Immature natural killer cell (primary cell): ENCODE measurements around the gene SUCLG2. TPM values are rescaled to one million over a fixed set of nuclear protein-coding genes. Genes with fewer than 3 reads are reported as not detected.

ENCODE experiments used
- DNase-seq, 3 donors: peaks; one replicate each; pipeline ENCODE4 v3.0.0; 2022; ENCODE audit warnings: mixed read lengths in 1 of 3
- H3K27ac Mint-ChIP-seq, 6 donors: one replicate each; pipeline ENCODE4 v1.8.0; 2020; ENCODE audit warnings: mixed read lengths in 6 of 6, mild to moderate bottlenecking in 5 of 6, inconsistent platforms in 4 of 6, moderate library complexity in 3 of 6
- H3K27me3 Mint-ChIP-seq, 3 donors: one replicate each; pipeline ENCODE4 v1.8.0; 2020 to 2021; ENCODE audit warnings: low read depth in 3 of 3, mild to moderate bottlenecking in 3 of 3, mixed read lengths in 3 of 3, moderate library complexity in 3 of 3, inconsistent platforms in 1 of 3
- H3K36me3 Mint-ChIP-seq, 3 donors: one replicate each; pipeline ENCODE4 v1.8.0; 2020; ENCODE audit warnings: mixed read lengths in 3 of 3, inconsistent platforms in 2 of 3, mild to moderate bottlenecking in 2 of 3
- H3K4me1 Mint-ChIP-seq, 2 donors: one replicate each; pipeline ENCODE4 v1.8.0; 2020; ENCODE audit warnings: inconsistent platforms in 2 of 2, mild to moderate bottlenecking in 2 of 2, mixed read lengths in 2 of 2, moderate library complexity in 1 of 2
- H3K4me3 Mint-ChIP-seq, 5 donors: one replicate each; pipeline ENCODE4 v1.8.0; 2020; ENCODE audit warnings: mild to moderate bottlenecking in 5 of 5, mixed read lengths in 5 of 5, inconsistent platforms in 3 of 5, moderate library complexity in 3 of 5
- H3K9me3 Mint-ChIP-seq, 6 donors: one replicate each; pipeline ENCODE4 v1.8.0; 2020; ENCODE audit warnings: mild to moderate bottlenecking in 6 of 6, mixed read lengths in 6 of 6, inconsistent platforms in 4 of 6, moderate library complexity in 3 of 6
- polyA plus RNA-seq, 3 donors: library from polyadenylated mRNA; unstranded; fragments of 300-500 nt; fragmentation: Illumina TruSeq; gene quantifications; one replicate each; pipeline ENCODE4 v1.2.3, GENCODE V29; 2021

The SUCLG2 gene
- polyA plus RNA-seq, 3 donors from 2014 or later = 49.4 to 67.1 (median 58.2) TPM

- Mint-ChIP-seq H3K4me1 (no peaks in the 10 kb centered on the region), H3K9me3 (peaks cover 3 to 10% (median 7%) of the 10 kb centered on the region in 6 donors), H3K27ac (no peak overlapping the region), H3K36me3 (no peaks in the 10 kb centered on the region), H3K27me3 (peaks cover 0 to 2% (median 0%) of the 10 kb centered on the region in 3 donors), H3K4me3 (no peak overlapping the region)
- no peak for DNase-seq
Observed at GRCh38 chr3:67349551-67350174, 304.7 kb downstream of the SUCLG2 start.

DNA sequence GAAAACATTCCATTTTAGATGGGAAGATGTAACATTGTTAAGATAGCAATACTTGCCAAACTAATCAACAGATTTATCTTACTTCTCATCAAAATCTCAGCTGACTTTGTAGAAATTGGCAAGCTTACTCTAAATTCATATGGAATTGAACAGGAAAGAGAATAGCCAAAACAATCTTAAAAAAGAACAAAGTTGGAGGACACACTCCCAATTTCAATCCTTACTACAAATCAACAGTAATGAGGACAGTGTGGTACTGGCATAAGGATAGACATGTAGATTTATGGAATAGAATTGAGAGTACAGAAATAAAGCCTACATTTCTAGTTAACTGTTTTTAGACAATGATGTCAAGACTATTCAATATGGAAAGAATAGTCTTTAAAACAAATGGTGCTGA lies 308.3 kb downstream of the SUCLG2 start:
- H3K9me3 Mint-ChIP-seq = peaks cover 9 to 23% (median 16%) of the 10 kb centered on the region in 6 donors
- H3K4me3 Mint-ChIP-seq = no peak overlapping the region
- peaks cover 0 to 4% (median 0%) of the 10 kb centered on the region in 3 donors for H3K36me3 Mint-ChIP-seq
- no peak for DNase-seq
- no peak overlapping the region for H3K27ac Mint-ChIP-seq
- H3K27me3 Mint-ChIP-seq = peaks cover 0 to 3% (median 2%) of the 10 kb centered on the region in 3 donors
- no peaks in the 10 kb centered on the region for H3K4me1 Mint-ChIP-seq

DNA sequence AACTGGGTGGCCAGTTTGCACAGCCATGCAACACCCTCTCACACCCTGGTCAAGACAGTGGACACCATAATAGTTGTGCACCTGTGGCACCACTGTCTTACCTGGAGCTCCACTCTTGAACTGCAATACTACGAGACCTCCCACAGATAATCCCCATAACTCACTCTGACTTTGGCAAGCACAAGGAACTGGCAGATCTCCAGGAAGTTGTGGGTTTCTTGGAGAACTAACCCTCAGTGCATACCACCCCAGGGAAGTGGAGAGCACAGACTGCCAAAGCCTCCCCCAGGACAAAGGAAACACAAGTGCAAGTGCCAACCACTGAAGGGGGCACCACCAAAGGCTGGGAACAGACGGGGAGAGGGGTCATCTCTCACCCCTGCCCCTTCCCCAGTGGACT lies 318.6 kb downstream of the SUCLG2 start:
- DNase-seq = no peak
- peaks cover 4 to 5% (median 4%) of the 10 kb centered on the region in 3 donors for H3K27me3 Mint-ChIP-seq
- H3K4me3 Mint-ChIP-seq = no peak overlapping the region
- H3K27ac Mint-ChIP-seq = no peak overlapping the region
- no peaks in the 10 kb centered on the region for H3K4me1 Mint-ChIP-seq
- no peaks in the 10 kb centered on the region for H3K36me3 Mint-ChIP-seq
- peaks cover 15 to 52% (median 31%) of the 10 kb centered on the region in 6 donors for H3K9me3 Mint-ChIP-seq

DNA sequence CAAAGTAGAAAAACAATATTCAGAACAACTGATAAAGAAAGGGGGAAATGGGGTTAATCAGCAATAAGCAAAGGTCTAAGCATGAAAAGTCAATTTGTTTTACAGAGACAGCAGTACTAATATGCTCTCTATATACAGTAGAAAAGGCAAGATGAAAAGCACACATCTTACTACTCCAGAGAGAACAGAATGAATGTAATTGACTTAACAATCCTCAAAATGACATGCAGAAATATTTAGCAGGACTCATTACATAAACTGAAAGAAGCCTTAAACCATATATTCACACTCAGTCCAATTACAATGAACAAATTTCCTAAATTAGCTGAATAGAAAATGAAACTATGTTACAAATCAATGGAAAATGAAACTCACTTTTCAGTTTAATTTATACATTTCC lies 319.8 kb downstream of the SUCLG2 start:
- Mint-ChIP-seq H3K4me1 (no peaks in the 10 kb centered on the region), H3K36me3 (no peaks in the 10 kb centered on the region), H3K9me3 (peaks cover 10 to 41% (median 22%) of the 10 kb centered on the region in 6 donors), H3K27me3 (peaks cover 0 to 5% (median 4%) of the 10 kb centered on the region in 3 donors), H3K27ac (no peak overlapping the region), H3K4me3 (no peak overlapping the region)
- DNase-seq = no peak

DNA sequence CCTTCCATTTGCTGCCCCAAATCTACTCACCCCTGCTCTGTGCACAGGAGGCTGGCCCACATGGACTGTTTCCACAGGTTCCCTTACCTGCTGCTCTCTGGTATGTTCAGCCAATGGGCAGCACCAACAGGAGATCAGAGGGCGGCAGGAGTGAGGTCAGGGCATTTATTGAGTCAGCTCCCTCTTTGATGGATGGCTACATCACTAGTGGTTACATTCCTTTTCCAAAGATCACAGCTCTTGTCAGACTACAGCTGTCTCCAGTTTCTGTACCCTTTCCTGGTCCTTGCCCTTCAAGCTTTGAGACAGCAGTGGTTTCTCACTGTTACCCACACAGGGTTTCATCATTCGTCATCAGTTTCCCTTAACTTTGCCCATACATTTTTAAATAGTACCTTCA lies 325.1 kb downstream of the SUCLG2 start:
- Mint-ChIP-seq H3K4me1 (no peaks in the 10 kb centered on the region), H3K27ac (no peak overlapping the region), H3K36me3 (no peaks in the 10 kb centered on the region), H3K4me3 (no peak overlapping the region), H3K27me3 (peaks cover 2 to 5% (median 4%) of the 10 kb centered on the region in 3 donors), H3K9me3 (peaks cover 0 to 18% (median under 1%) of the 10 kb centered on the region in 6 donors)
- no peak for DNase-seq

DNA sequence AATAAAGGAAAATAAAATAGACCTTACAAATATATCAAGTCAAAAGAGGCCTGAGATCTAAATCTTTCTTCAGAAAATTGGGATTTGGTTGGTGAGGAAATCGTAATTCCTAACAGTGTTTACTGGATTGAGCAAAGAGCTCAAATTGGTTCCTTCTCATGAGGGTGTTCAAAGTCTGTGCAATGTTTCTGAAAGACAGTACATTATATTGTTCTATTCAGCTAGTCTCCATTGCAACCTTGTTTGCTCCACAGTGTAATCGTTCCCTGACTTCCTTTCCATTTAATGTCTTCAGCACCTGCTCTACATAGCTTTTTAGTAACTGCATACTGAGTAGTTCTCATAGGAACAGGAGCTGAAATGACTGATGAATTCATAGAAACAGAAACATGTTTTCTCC lies 326.8 kb downstream of the SUCLG2 start:
- no peak overlapping the region for H3K4me3 Mint-ChIP-seq
- H3K4me1 Mint-ChIP-seq = no peaks in the 10 kb centered on the region
- no peak for DNase-seq
- peaks cover 0 to 18% (median under 1%) of the 10 kb centered on the region in 6 donors for H3K9me3 Mint-ChIP-seq
- no peak overlapping the region for H3K27ac Mint-ChIP-seq
- H3K27me3 Mint-ChIP-seq = peaks cover 4 to 5% (median 4%) of the 10 kb centered on the region in 3 donors
- H3K36me3 Mint-ChIP-seq = no peaks in the 10 kb centered on the region

DNA sequence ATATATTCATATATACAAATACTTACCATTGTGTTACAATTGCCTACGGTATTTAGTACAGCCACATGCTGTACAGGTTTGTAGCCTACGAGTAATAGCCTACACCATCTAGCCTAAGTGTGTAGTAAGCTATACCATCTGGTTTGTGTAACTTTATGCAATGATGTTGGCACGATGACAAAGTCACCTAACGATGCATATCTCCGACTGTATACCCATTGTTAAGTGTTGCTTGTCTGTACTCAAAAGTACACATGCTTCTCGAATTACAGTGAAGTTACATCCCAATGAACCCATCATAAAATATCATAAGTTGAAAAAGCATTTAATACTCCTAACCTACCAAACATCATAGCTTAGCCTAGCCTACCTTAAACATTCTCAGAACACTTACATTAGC lies 329.2 kb downstream of the SUCLG2 start:
- Mint-ChIP-seq H3K27ac (no peak overlapping the region), H3K4me1 (no peaks in the 10 kb centered on the region), H3K36me3 (no peaks in the 10 kb centered on the region), H3K27me3 (peaks cover 0 to 4% (median 2%) of the 10 kb centered on the region in 3 donors), H3K9me3 (peaks cover 0 to 24% (median 6%) of the 10 kb centered on the region in 6 donors), H3K4me3 (no peak overlapping the region)
- DNase-seq = no peak
